GM12872 (cell line): ENCODE results near the gene TSSC4.

Experiments used
- TF ChIP-seq, protein P1 (sequence below): IDR thresholded peaks from 3 replicates; pipeline ENCODE4 v1.5.1; 2011; ENCODE audit warnings: low read depth, mild to moderate bottlenecking, low read length, moderate library complexity; ENCODE audit not compliant: insufficient read depth

The TSSC4 gene

DNA sequence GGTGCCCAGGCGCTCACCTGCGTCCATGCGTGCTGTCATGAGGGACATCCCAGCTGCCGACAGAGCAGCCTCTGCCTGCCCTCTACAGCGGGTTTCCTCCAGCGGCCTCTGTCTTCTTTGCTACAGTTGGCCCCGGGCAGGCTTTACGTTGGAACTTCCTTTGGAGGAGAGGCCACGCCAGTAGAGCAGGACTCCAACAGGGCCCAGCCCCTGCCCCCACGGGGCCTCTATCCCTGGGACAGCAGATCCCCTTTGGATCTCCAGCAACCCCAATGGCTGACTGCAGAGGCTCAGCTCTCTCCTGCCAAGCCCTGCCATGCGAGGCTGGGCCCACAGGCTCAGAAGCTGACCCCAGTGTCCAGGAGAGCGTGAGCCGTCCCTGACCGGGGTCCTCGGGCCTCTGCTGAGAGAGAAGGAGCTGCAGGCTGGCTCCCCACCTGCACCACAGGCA is 31.6 kb downstream of the TSSC4 start:
- TF ChIP-seq, protein P1, sequence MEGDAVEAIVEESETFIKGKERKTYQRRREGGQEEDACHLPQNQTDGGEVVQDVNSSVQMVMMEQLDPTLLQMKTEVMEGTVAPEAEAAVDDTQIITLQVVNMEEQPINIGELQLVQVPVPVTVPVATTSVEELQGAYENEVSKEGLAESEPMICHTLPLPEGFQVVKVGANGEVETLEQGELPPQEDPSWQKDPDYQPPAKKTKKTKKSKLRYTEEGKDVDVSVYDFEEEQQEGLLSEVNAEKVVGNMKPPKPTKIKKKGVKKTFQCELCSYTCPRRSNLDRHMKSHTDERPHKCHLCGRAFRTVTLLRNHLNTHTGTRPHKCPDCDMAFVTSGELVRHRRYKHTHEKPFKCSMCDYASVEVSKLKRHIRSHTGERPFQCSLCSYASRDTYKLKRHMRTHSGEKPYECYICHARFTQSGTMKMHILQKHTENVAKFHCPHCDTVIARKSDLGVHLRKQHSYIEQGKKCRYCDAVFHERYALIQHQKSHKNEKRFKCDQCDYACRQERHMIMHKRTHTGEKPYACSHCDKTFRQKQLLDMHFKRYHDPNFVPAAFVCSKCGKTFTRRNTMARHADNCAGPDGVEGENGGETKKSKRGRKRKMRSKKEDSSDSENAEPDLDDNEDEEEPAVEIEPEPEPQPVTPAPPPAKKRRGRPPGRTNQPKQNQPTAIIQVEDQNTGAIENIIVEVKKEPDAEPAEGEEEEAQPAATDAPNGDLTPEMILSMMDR: no peak

DNA sequence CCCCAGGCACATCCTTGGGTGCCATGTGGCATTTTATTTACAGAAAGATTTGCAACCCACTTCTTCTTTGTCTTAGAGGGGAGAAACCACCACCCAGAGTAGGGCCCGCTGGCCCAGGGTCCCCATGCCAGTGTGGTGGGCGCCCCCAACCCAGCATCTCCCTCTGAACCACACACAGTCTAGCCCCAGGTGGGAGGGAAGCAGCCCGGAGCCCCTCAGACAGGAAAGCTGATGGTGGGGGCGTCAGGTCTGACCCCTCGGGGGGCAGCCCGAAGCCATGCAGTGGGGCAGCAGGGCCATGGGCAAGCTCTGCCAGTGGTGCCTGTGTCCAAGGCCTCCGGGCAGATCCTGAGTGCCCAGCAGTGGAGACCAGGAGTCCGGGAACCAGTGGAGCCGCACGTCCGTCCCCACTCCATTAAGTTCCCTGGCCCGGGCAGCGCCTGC is 32.1 kb downstream of the TSSC4 start:
- TF ChIP-seq, protein P1: no peak

DNA sequence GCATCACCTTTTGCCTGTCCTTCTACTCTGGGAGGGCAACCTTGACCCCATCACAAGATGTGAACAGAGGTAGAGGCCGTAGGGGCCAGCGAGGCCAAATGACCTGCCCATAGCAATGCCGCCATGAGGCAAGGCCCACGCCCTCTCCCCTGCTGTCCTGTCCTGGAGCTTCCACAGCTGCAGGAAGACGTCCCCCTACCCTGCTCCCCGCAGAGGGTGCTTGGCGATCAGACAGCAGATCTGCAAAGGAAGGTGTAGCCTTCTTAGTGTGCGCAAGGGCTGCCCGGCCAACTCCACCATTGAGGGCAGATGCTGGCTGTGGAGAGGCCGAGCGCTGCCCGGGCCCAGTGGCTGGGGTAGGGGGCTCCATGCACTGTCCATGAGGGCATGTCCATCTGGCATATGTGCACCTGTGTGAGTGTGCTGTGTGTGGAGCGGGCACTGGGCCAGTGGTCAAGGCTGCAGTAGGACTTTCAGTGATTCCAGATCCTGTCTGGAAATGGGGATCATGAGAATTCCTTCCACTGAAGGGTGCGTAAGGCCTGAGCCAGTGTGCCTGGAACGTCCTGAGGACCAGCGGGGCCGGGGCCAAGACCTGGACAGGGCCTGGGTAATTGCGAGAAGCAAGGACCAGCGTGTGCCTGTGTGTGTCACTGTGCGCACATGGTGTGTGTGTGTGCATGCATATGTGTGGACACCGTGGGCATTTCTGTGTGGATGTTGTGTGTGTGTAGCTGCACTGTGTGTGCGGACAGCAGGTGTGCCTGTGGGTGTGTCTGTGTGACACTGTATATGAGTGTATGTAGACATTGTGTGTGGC is 32.8 kb downstream of the TSSC4 start:
- TF ChIP-seq, protein P1: no peak

DNA sequence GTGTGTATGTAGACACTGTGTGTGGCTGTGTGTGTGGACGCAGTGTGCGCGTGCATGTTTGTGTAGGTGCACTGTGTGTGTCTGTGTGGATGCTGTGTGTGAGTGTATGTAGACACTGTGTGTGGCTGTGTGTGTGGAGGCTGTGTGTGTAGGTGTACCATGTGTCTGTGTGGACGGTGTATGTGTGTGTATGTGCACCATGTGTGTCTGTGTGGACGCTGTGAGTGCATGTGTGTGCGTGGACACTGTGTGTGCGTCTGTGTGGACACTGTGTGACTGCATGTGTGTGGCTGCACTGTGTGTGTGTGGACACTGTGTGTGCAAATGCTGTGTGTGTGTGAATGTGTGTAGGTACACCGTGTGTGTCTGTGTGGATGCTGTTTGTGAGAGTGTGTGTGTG is 33.5 kb downstream of the TSSC4 start:
- TF ChIP-seq, protein P1: no peak

DNA sequence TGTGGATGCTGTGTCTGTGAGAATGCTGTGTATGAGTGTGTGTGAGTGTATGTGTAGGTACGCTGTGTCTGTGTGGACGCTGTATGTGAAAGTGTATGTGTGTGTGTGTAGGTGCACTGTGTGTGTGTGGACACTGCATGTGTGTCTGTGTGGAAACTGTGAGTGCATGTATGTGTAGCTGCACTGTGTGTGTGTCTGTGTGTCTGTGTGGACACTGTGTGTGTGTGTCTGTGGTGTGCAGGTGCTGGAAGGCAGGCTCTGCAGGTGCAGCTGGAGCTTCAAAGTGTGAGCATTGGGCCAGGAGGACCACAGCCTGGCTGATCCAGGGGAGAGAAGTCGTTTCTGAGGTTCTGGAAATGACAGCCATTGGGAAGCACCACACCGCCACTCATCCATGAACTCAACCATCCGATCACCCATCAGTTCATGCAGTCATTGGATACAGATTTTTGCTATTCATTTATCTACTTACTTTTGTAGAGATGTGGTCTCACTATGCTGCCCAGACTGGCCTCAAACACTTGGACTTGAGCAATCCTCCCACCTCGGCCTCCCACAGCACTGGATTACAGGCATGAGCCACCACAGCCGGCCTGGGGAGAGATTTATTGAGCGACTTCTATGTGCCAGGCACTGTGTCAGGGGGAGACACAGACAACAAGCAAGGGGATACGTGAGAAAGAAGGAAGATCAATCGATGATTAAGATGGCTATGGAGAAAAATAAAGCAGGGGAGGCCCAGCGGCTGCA is 34.1 kb downstream of the TSSC4 start:
- TF ChIP-seq, protein P1: no peak

DNA sequence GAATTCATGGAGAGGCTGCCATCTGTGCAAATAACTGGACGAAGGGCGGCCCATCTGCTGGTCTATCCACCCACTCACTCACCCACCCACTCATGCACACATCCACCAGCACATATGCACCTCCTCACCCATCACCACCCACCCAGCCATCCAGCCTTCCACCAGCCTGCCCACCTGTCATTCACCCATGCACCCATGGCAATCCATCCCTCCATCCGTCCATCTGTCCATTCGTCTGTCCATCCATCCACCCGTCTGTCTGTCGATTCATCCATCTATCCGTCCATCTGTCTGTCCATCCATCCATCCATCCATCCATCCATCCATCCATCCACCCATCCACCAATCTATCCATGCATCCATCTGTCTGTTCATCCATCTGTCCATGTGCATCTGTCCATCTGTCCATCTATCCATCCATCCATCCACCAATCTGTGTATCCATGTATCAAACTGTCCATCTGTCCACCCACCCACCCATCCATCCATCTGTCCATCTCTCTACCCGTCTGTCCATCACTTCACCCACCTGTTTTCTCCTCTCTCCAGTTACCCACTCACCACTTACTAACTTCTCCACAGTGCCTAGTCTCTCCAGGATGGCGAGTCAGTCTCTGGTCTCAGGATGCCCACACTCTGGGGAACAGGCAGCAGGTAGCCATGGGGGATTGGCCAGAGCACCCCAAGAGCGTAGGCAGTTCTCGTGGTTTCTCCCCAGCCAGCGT is 34.9 kb downstream of the TSSC4 start:
- TF ChIP-seq, protein P1: no peak

DNA sequence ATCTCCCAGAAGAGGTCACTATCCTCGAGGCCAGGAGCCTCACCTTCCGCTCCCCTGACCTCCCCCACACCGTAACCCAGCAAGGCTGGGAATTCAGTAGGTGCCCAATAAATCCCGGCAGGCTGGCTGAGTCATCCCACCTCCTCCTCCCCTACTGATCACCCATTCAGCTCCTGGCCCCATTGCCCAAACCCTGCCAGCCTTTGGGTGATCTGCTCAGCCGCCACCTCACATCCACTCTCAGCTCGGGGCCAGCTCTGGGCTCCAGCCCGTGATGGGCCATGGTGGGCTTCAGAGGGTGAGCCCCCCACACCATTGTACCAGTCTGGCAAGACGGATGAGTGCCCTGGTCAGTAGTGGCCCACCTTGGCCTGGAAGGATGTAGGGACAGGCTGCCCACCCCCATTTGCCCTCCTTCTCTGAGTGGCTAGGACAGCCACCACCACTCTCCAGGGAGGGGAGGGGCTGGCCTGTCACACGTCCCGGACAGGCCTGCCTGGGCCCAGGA is 35.5 kb downstream of the TSSC4 start:
- TF ChIP-seq, protein P1: no peak
